Measurements from ENCODE around the gene ANKRD18A.

Gene ANKRD18A

GRCh38 chr9:38620483-38621433 is at the start of gene ANKRD18A:
Gene ANKRD18A, minus strand, starts transcription at chr9:38620596. Its CDS starts 311 bp downstream, at chr9:38620285.
- H3K4me3 ChIP-seq (ENCODE audit: low read depth, low read length) = peak within 1 kb of the TSS; percentile 55

GRCh38 chr9:38668791-38669466 is 48.5 kb upstream of the ANKRD18A start:
- no peak overlapping the region for H3K4me3 ChIP-seq (ENCODE audit: low read depth, low read length)

GRCh38 chr9:38662763-38663593 is 42.6 kb upstream of the ANKRD18A start:
- no peak overlapping the region for H3K4me3 ChIP-seq (ENCODE audit: low read depth, low read length)

DNA sequence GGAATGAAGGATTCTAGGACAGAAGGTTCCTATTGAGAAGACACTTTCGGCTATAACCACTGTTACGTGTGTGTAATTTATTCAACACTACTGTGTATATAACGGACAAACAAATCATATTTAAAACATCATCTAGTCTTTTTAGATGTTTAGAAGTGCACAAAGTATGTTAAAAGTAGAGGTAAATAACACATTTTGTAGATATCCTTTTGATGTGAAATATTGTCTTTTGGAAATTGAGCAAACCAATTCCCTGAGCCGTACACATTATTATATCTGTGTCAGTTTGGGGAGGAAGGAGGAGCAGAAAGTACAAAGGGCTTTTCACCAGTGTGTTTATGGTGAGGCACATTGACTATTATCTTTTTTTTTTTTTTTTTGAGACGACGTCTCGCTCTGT is 39.1 kb upstream of the ANKRD18A start:
- H3K4me3 ChIP-seq (ENCODE audit: low read depth, low read length) = no peak overlapping the region

- no peak overlapping the region for H3K4me3 ChIP-seq (ENCODE audit: low read depth, low read length)
Measured at GRCh38 chr9:38656896-38657295, 36.5 kb upstream of the ANKRD18A start.

DNA sequence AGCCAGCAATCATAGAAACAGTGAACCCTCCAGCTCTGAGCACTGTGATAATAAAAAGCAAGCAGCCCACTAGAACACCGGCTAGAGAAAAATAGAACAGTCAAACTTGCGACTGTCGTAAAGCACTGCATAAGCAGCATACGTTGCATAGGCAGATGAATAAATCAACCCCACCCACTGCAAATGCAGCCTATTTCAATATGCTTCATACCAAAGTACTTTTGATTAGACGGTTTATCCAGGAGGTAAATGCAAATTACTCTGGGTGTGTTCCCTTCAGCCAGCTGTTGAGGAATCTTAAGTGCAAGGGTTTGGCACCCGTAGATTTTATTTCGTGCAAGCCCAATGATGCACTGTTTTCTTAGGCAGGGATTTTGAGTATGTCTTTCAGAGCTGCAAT is 32.1 kb upstream of the ANKRD18A start:
- H3K4me3 ChIP-seq (ENCODE audit: low read depth, low read length) = no peak overlapping the region

DNA sequence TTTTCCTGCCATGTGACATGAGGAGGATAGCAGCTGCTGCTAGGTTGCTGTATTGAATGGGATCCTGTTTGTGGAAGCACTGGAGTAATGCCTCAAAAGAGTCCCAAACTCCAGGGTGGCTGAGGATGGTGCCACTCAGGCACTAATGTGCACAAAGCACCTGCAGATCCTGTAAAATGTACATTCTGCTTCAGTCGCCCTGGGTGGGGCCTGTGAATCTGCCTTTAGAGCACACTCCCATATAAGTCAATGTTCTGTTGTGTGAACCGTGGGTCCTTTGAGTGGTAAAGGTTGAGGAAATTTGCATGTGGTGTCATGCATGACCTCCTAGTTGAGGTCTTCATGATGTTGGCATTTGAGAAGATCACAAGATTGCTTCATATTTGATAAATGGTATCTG is 31.6 kb upstream of the ANKRD18A start:
- H3K4me3 ChIP-seq (ENCODE audit: low read depth, low read length) = no peak overlapping the region

DNA sequence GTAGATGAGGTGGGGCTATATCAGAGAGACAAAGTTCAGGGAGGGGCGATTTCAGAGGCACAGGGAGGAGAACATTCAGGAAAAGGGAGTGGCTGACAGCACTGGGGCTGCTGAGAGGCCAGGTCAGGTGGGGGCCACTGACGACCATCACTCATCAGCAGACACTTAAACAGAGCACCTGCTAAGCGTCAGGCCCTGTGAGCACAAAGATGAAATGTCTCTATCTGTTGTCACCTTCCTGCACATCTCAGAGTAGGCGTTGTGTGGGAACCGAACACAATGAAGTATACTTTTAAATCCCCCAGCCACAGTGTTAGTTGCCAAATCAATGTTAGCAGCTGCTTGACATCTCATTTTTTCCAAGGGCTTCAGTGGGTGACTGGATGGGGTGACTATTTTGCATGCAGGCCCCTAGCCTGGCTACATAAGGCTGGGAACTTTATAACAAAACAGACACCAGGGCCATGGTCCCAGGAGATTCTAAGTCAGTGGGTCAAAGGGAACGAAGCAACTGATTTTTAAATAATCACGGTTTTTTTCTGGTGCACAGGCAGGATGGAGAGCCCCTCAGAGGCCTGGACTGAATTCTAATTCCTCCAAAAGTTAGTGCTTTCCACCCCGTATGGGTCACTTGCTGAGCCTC is 31.1 kb upstream of the ANKRD18A start:
- H3K4me3 ChIP-seq (ENCODE audit: low read depth, low read length) = no peak overlapping the region

- H3K4me3 ChIP-seq (ENCODE audit: low read depth, low read length) = no peak overlapping the region
Measured at GRCh38 chr9:38650564-38650963, 30.2 kb upstream of the ANKRD18A start.

DNA sequence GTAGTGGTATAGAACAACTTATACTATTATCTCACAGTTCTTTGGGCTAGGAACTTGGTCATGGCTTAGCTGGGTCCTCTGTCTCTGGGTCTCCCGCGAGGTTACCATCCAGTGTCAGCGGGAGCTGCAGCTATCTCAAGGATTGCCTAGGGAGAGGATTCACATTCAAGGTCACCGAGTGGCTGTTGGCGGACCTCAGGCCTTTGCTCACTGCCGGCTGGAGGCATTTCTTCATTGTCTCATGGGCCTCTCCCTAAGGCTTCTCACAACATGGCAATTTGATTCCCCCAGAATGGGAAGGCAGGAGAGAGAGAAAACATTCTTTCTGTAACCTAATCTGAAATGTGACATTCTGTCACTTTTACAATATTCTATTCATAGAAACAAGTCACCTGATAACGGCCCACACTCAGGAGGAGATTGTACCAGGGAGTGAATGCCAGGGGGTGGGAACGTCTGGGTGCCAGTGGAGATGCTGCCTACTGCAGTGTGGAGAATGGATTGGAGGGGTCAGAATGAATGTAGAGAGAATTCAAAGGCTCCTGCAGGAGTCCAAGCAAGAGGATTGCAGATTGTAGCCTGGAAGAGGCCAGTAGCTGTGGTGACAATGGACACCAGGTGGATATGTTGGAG is 29.5 kb upstream of the ANKRD18A start:
- no peak overlapping the region for H3K4me3 ChIP-seq (ENCODE audit: low read depth, low read length)

DNA sequence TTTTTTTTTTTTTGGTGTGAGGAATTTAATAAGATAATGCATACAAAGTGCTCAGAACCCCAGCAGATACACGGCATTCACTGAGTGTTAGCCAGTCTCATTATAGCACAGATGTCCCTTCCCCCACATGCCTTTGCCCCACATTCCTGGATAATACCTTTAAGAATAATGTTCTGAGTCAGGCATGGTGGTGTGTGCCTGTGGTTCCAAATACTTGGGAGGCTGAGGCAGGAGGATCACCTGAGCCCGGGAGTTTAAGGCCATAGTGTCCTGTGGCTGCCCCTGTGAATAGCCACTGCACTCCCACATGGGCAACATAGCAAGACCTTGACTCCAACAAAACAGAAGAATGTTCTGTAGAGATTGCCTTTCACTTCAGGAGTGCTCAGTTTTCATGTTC is 24.2 kb upstream of the ANKRD18A start:
- no peak overlapping the region for H3K4me3 ChIP-seq (ENCODE audit: low read depth, low read length)

- H3K4me3 ChIP-seq (ENCODE audit: low read depth, low read length) = no peak overlapping the region
Measured at GRCh38 chr9:38643815-38644173, 23.4 kb upstream of the ANKRD18A start.

- no peak overlapping the region for H3K4me3 ChIP-seq (ENCODE audit: low read depth, low read length)
Measured at GRCh38 chr9:38642951-38643814, 22.8 kb upstream of the ANKRD18A start.

- H3K4me3 ChIP-seq (ENCODE audit: low read depth, low read length) = no peak overlapping the region
Measured at GRCh38 chr9:38641985-38642864, 21.8 kb upstream of the ANKRD18A start.

- H3K4me3 ChIP-seq (ENCODE audit: low read depth, low read length) = no peak overlapping the region
Measured at GRCh38 chr9:38641142-38641541, 20.7 kb upstream of the ANKRD18A start.

GRCh38 chr9:38639577-38639940 is 19.2 kb upstream of the ANKRD18A start:
- H3K4me3 ChIP-seq (ENCODE audit: low read depth, low read length) = no peak overlapping the region

GRCh38 chr9:38638881-38639576 is 18.6 kb upstream of the ANKRD18A start:
- no peak overlapping the region for H3K4me3 ChIP-seq (ENCODE audit: low read depth, low read length)

DNA sequence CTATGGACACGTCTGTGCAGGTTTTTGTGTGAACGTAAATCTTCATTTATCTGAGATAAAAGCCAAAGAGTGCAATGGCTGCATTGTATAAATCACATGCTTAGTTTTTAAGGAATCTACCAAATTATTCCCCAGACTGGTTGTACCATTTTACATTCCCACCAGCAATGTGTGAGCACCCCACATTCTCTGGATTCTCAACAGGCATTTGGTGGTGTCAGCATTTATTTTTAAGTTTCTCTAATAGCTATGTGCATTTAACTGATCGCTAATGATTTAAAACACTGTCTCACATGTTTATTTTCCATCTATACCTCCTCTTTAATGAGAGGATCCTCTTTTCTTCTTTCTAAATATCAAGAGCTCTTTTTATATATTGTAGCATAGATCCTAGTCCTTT is 13.9 kb upstream of the ANKRD18A start:
- no peak overlapping the region for H3K4me3 ChIP-seq (ENCODE audit: low read depth, low read length)

Measured in iPS-11a (cell line).